Measurements from ENCODE around the gene NRG3.

GRCh38 chr10:82252081-82252480 lies 377.1 kb downstream of the NRG3 start:
- TF ChIP-seq, protein P1, sequence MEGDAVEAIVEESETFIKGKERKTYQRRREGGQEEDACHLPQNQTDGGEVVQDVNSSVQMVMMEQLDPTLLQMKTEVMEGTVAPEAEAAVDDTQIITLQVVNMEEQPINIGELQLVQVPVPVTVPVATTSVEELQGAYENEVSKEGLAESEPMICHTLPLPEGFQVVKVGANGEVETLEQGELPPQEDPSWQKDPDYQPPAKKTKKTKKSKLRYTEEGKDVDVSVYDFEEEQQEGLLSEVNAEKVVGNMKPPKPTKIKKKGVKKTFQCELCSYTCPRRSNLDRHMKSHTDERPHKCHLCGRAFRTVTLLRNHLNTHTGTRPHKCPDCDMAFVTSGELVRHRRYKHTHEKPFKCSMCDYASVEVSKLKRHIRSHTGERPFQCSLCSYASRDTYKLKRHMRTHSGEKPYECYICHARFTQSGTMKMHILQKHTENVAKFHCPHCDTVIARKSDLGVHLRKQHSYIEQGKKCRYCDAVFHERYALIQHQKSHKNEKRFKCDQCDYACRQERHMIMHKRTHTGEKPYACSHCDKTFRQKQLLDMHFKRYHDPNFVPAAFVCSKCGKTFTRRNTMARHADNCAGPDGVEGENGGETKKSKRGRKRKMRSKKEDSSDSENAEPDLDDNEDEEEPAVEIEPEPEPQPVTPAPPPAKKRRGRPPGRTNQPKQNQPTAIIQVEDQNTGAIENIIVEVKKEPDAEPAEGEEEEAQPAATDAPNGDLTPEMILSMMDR (IDR thresholded peaks at IDR 0.05) = no peak
- no peak for TF ChIP-seq POLR2A (IDR thresholded peaks at IDR 0.05)
